Pons (tissue), 1 donor: ENCODE measurements around the gene GTF2F2.
"Not testable (repeated sequence)": the region's sequence is repeated elsewhere in the genome, so short reads cannot be mapped to it uniquely, and the experiment has no call there.

Experiments used
- DNase-seq: peaks from one replicate; pipeline ENCODE4 v3.0.0-alpha.2; 2016; ENCODE audit warnings: low spot score

The GTF2F2 gene

DNA sequence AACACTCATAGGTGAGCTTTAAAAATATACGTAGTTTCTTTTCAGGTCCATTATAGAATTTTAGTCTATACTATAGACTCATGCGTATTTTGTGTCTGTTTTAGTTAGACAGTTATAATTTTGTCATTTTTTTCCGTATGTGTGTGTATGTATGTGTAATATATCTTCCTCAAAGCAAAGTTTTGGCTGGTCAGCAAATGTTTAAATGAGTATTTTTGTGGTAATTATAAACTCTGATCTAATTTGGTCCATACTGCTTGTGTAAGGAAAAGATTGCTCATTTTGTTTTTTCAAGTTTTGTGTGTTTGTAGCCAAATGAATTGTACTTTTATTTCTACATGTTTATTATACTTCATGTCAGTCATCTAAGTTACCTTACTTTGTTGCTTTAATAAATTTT lies 60.0 kb downstream of the GTF2F2 start:
- no peak for DNase-seq

DNA sequence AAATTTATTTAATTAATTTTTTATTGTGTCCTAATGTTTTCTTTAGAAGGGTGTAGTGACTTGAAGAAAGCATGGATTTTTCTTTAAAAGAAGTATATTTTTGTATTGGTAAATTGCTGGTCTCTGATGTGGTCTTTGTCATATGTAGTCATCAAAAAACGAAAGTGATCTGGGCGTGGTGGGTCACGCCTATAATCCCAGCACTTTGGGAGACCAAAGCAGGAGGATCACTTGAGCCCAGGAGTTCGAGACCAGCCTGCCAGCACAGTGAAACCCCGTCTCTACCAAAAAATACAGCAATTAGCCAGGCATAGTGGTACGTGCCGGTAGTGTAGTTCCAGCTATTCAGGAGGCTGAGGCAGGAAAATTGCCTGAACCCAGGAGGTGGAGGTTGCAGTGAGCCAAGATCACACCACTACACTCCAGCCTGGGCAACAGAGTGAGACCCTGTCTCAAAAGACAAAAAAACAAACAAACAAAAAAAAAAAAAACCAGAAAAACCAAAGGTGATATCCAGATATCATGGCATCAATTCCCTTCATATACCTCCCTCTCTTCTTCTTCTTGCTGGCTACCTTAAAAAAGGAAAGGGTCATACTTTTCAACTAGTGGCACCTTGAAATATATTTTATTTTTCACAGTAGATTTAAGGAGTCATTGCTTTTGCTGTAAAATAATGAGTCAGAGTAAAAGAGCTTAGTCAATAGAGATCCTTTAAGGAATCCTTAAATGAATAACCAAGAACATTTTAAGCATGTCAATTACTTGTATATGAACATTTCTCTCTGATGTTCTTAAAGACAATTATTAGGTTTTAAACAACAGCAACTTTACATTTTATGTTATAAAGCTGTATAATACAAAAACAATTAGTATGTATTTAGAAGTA lies 60.6 kb downstream of the GTF2F2 start:
- no peak for DNase-seq

GRCh38 chr13:45184693-45185092 lies 64.4 kb downstream of the GTF2F2 start:
- DNase-seq = no peak

DNA sequence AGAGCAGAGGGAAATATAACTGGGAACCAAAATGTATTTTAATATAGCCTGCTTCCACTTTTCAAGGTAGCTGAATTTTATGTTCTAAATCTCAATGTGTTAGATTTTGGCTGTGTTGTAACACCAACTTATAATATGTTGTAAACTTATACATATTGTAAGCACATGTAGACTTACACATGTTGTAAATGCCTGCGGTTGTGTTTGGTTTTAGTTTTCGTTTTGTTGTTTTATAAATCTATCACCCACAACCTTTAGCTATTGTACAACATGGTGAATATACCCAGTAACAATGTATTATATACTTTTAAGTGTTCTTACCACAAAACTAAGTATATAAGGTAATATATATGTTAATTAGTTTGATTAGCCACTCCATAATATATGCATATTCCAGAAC lies 65.0 kb downstream of the GTF2F2 start:
- no peak for DNase-seq

DNA sequence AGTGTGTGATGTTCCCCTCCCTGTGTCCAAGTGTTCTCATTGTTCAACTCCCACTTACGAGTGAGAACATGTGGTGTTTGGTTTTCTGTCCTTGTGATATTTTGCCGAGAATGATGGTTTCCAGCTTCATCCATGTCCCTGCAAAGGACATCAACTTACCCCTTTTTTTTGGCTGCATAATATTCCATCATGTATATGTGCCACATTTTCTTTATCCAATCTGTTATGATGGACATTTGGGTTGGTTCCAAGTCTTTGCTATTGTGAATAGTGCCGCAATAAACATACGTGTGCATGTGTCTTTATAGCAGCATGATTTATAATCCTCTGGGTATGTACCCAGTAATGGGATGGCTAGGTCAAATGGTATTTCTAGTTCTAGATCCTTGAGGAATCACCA lies 68.8 kb downstream of the GTF2F2 start:
- not testable (repeated sequence) for DNase-seq

DNA sequence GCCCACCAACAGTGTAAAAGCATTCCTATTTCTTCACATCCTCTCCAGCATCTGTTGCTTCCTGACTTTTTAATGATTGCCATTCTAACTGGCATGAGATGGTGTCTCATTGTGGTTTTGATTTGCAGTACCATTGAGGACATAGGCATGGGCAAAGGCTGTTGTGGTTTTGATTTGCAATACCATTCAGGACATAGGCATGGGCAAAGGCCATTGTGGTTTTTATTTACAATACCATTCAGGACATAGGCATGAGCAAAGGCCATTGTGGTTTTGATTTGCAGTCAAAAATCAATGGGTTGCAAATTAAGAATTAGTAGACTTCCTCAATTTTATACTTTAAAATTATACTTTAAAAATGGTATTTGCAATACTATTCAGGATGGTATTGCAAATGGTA lies 69.2 kb downstream of the GTF2F2 start:
- DNase-seq = not testable (repeated sequence)

DNA sequence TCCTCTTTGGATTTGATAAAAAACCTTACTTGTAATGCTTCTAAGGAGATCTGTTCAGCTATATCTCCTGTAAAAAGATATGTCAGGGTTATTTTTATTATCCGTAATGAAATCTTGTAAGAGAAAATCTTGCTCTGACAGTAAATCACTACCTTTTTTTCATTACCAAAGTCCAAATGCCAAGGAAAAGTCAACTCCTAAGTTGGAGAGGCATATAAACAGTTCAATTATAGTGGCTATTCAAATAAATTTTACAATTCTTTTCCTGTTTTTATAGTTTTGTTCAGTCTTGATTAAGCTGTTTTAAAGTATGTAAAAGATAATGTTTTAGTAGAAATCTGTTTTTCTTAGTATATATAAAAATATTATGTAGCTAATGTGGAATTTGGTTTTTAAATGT lies 71.6 kb downstream of the GTF2F2 start:
- no peak for DNase-seq

DNA sequence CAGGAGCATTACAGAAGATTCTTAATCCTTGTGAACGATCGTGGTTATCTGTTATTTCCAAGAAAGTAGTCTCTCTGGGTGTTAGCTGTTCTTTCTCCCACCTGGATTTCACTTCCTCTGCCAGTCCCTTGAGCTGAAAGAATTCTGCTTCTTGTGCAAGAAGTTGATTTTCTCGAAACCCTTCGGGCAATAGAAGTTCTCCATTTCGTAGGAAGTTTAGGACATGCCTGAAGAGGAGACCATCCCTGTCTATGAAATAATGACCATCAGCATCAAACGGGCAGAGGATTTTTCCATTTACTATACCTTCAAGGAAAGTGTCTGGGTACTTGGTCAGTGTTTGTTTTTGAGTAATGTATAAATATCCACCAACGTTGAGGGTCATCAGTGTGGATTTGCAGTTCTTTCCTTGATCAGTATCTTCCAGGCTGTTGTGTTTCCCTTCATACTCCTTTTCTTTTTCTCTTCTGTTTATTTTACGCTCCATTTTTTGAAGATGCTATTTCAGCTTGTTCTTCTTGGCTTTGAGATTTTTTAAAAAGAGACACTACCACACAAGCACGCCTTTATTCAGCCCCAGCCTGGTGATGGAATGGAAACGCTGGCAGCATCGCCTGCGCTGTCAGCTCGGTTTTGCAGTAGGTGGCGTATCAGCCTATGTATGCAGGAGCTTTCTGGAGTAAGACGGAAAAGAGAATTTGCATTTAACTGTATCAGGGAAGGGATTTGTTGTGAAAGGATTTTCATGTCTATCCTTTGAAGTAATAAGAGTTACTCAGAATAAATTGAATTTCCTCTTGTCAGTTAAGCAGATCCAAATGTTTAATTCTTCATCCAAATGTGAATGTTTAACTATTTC lies 74.0 kb downstream of the GTF2F2 start:
- DNase-seq = peak; percentile 92

GRCh38 chr13:45195421-45195820 lies 75.1 kb downstream of the GTF2F2 start:
- peak; percentile 59 for DNase-seq

GRCh38 chr13:45196096-45196495 lies 75.8 kb downstream of the GTF2F2 start:
- no peak for DNase-seq

GRCh38 chr13:45196622-45197021 lies 76.3 kb downstream of the GTF2F2 start:
- no peak for DNase-seq

- no peak for DNase-seq
Measured at GRCh38 chr13:45198041-45198440, 77.7 kb downstream of the GTF2F2 start.

DNA sequence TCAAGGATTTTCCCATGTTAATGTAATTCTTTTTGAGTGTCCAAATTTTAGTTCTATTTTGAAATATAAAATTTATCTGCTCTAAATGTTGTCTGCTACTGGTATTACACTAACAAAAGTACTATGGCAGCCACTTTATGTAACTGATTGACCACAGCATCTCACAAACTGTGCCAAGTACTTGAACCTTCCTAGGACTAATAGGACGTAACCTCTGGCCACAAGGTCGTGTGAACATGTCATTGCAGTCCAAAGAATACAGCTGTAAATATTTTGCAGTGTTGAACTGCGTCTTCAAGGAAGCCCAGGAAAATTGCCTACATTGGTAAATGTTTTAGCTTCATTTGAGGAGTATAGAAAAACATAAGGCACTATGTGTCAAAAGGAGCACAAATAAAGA lies 78.6 kb downstream of the GTF2F2 start:
- no peak for DNase-seq

GRCh38 chr13:45199711-45200110 lies 79.4 kb downstream of the GTF2F2 start:
- DNase-seq = no peak

DNA sequence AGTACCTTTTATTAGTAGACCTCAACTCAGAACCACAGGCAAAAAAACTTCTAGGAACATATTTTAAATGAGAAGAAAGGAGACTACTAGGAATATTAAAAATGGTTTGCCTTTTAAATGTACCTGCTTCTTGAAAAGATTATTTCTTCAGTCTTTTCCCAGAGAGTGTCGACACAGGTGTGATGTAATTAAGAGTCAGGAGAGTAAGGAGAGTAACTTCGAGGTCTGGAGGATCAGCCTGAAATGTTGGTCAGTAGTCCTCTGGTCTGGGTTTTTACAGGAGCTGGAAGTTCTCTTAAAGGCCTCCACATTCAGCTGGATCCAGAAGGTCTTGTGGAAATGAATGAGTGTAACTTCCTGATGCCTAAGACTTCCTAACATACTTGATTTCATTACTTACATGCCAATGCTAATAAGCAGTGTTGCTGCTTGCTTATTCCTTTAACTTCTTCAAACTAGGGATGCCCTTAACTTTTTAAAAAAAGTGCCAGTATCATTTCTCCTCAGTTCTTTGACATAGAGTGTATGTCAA lies 80.5 kb downstream of the GTF2F2 start, which contains the start of gene KCTD4:
Gene KCTD4, minus strand, starts transcription at position 345 of the 532 bp plus-strand sequence. CDS start 6,478 bp downstream, outside the sequence.
- no peak for DNase-seq

GRCh38 chr13:45205124-45205523 lies 84.8 kb downstream of the GTF2F2 start:
- DNase-seq = no peak

DNA sequence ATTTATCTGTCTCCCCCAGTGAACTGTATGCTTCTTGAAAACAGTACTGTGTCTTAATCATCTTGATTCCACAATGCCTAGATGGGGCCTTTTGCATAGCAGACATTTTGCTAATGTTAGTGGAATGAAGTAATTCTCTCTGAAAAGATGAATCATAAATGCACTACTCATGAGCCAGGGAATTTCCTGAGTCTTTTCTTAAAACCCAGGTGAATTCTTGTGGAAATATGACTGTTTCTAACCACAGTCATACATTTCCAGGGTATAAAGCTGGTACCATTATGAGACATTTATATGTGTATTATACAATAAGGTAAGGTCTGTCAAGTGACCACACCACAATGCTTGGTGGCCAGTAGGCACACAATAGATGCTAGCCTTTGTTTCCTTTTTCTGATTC lies 86.0 kb downstream of the GTF2F2 start:
- DNase-seq = no peak

DNA sequence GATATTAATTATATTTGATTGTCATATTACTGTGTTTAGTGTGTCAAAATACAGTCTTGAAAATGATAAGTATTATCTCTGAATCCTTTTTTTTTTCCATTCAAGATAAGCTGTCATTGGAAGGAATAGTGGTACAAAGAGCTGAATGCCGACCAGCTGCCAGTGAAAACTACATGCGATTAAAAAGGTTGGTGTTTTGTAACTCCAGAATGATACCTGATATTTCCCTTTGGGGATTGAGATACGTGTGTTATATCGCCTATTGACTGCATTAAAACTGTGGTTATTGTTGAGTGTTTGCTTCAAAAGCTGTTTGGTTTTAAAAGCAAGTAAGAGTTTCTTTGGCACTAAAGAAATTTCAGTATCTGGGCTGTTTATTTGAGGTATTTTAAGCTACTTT lies 87.0 kb downstream of the GTF2F2 start:
- no peak for DNase-seq

DNA sequence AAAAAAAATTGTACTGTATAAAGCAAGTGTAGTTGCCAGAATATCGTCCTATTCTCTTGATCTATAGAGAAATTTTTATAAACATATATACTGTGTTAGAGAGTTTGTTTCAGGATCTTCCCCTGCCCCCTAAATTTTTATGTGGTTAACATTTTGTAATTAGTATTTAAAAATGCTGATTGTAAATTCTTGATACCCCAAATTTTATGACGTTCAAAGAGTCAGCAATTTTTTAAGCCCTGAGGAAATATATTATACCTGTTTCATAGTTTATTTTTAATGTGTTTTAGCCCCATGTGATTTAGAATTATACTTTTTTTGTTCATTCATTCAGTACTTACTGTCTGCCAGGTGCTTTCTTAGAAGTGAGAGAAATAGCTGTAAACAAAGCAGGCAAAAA lies 87.8 kb downstream of the GTF2F2 start:
- DNase-seq = no peak

DNA sequence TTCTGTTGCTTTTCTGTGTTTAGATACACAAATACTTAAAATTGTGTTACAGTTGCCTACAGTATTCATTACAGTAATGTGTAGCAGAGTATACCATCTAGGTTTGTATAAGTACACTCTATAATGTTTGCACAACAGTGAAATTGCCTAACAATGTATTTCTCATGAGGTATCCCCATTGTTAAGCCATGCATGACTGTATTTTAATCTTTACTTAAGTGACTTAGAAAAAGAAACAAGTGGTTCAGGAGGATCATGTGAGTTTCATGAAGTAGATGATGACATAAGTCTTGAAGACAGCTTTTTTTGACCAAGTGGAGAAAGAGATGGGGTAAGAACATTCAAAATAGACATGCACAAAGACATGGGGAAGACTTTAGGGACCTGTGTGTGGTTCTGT lies 88.9 kb downstream of the GTF2F2 start:
- DNase-seq = no peak

- no peak for DNase-seq
Measured at GRCh38 chr13:45215392-45216077, 95.2 kb downstream of the GTF2F2 start.

DNA sequence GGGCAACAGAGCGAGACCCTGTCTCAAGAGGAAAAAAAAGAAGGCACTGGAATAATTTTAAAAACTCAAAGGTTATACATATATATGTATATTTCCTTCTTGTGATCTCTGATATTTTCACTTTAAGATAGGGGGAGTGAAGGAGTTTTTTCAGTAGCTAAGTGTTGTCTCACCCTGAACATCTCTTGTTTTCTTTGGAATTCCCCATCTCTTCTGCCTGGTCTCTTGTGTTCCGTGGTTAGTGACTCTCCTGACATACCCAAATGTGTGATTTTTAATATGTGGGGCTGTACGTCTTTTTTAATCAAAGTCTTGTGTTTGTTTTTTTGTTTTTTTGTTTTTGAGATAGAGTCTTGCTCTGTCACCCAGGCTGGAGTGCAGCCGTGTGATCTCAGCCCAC lies 95.9 kb downstream of the GTF2F2 start:
- no peak for DNase-seq
